OCI-LY7 (cell line): ENCODE data around the gene INSC.
A peak's percentile ranks its signal among the peaks of the same experiment; 100 is the strongest.

Source experiments
- CTCF ChIP-seq: fragments of 200-600 bp; sonication (generic); conservative IDR thresholded peaks from 2 replicates; pipeline ENCODE4 v1.5.1; 2014; ENCODE audit warnings: mild to moderate bottlenecking, antibody characterized with exemption, low read length, moderate library complexity, mixed read lengths
- EZH2phosphoT487 ChIP-seq: fragments of 200-600 bp; sonication (generic); IDR thresholded peaks from 2 replicates; pipeline ENCODE4 v1.6.1; 2018; ENCODE audit warnings: low read depth, borderline replicate concordance, mild to moderate bottlenecking, mixed run types, antibody characterized with exemption, low read length, moderate library complexity, mixed read lengths

DNA sequence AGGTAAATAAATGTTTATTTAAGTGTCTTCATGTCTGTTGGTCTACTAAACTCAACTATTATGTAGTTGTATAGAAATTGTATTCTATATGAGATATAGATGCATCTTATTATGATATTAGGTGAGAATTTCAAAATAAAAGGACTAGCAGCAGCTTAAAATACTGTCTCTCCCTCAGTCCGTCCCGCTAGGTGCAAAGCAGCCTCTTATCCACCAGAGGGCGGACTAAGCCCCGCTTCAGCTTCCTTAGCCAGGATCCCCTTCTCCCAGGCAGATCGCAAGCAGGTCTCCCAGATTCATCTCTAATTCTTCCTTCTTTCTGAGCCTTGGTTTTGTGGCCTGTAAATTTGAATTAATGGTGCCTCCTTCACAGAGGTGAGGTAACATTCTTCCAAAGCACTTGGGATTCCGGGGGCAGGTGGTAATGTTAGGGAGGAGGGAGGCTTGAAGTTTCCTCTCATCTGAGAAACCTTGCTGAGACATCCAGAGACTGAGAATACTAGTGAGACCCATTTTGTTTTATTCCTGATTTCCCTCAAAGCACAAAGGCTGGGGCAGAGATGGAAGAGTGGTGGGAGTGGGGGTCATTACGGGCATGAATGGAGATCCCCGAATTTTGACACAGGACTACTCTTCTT, 13.5 kb upstream of the INSC start:
- peak; percentile 96 for TF ChIP-seq CTCF
- TF ChIP-seq EZH2phosphoT487 = no peak
